Smooth muscle cell (in vitro differentiated cells): ENCODE data around the gene PAF1. TPM values are rescaled to one million over a fixed set of nuclear protein-coding genes. Genes with fewer than 3 reads are reported as not detected.

Source experiments
- DNase-seq: peaks from one replicate; lab custom pipeline; 2025; ENCODE audit not compliant: unreplicated experiment; lab: John Stamatoyannopoulos, UW
- H2AFZ ChIP-seq: fragments of 200-600 bp; sonication (generic); 2 replicates; pipeline ENCODE4 v1.6.0; 2016; ENCODE audit warnings: antibody characterized with exemption, low read depth, mild to moderate bottlenecking
- H3F3A ChIP-seq: fragments of 200-600 bp; sonication (generic); 2 replicates; pipeline ENCODE4 v1.6.0; 2017; ENCODE audit warnings: antibody characterized with exemption, low read depth
- H3K27ac ChIP-seq: fragments of 200-600 bp; sonication (generic); 2 replicates; pipeline ENCODE4 v1.5.1; 2016; ENCODE audit warnings: low read depth, mild to moderate bottlenecking
- H3K27me3 ChIP-seq: fragments of 200-600 bp; sonication (generic); 2 replicates; pipeline ENCODE4 v1.6.1; 2016; ENCODE audit warnings: low read depth, mild to moderate bottlenecking
- H3K36me3 ChIP-seq: fragments of 200-600 bp; sonication (generic); 2 replicates; pipeline ENCODE4 v1.5.1; 2016; ENCODE audit warnings: low read depth
- H3K4me1 ChIP-seq: fragments of 200-600 bp; sonication (generic); 2 replicates; pipeline ENCODE4 v1.5.1; 2016; ENCODE audit warnings: low read depth
- H3K4me2 ChIP-seq: fragments of 200-600 bp; sonication (generic); 2 replicates; pipeline ENCODE4 v1.6.0; 2016; ENCODE audit warnings: mild to moderate bottlenecking
- H3K4me3 ChIP-seq: fragments of 200-600 bp; sonication (generic); 2 replicates; pipeline ENCODE4 v1.5.1; 2016; ENCODE audit warnings: mild to moderate bottlenecking
- H3K79me2 ChIP-seq: fragments of 200-600 bp; sonication (generic); 2 replicates; pipeline ENCODE4 v1.6.0; 2016; ENCODE audit warnings: low read depth, mild to moderate bottlenecking
- H3K9ac ChIP-seq: fragments of 200-600 bp; sonication (generic); 2 replicates; pipeline ENCODE4 v1.6.0; 2016; ENCODE audit warnings: low read depth
- H3K9me3 ChIP-seq: fragments of 200-600 bp; sonication (generic); replicated peaks from 2 replicates; pipeline ENCODE4 v1.5.1; 2016; ENCODE audit warnings: low read depth
- H4K20me1 ChIP-seq: fragments of 200-600 bp; sonication (generic); 2 replicates; pipeline ENCODE4 v1.6.0; 2016; ENCODE audit warnings: low read depth
- CTCF ChIP-seq: fragments of 200-600 bp; sonication (generic); IDR thresholded peaks from 2 replicates; pipeline ENCODE4 v1.5.1; 2017; ENCODE audit warnings: borderline replicate concordance, mild to moderate bottlenecking, antibody characterized with exemption; ENCODE audit not compliant: insufficient read depth, poor library complexity, severe bottlenecking
- WGBS: methylation state at CpG from one replicate; pipeline ENCODE4 v1.1.7; 2016; ENCODE audit warnings: low lambda C conversion rate; 5-methylcytosine and 5-hydroxymethylcytosine counted together
- polyA plus RNA-seq: library from polyadenylated mRNA; unstranded; fragments of >200 nt; fragmentation: Nextera tagmentation; extraction: Ambion mirVana; gene quantifications from 2 replicates; pipeline ENCODE4 v1.2.1, GENCODE V29; 2016
- total RNA-seq: library from RNA; depleted of rRNA; stranded (reverse); fragments of >200 nt; gene quantifications from 2 replicates; pipeline ENCODE4 v1.2.3, GENCODE V29; 2014

PAF1 gene
- total and polyA plus RNA-seq, 2 experiments from 2014 or later: 27.8 to 42.7 TPM

- WGBS: 46% methylated on average over 4 of the region's 4 CpGs
- Histone ChIP-seq H3K27me3 (no peaks in the 10 kb centered on the region), H2AFZ (no peak overlapping the region), H4K20me1 (no peaks in the 10 kb centered on the region), H3K79me2 (no peaks in the 10 kb centered on the region), H3K9ac (peak overlapping the region; percentile 99), H3K4me2 (peak overlapping the region; percentile 98), H3K4me3 (no peak overlapping the region), H3K27ac (peak overlapping the region; percentile 100), H3K9me3 (no peaks in the 10 kb centered on the region), H3F3A (peaks cover 33% of the 10 kb centered on the region), H3K36me3 (no peaks in the 10 kb centered on the region), H3K4me1 (peaks cover 17% of the 10 kb centered on the region)
- no peak for TF ChIP-seq CTCF
- no peak for DNase-seq
These were observed 10.2 kb upstream of the PAF1 start for GRCh38 chr19:39401070-39401548.

- Histone ChIP-seq H3K27ac (no peak overlapping the region), H3K4me2 (no peak overlapping the region), H3K27me3 (no peaks in the 10 kb centered on the region), H4K20me1 (no peaks in the 10 kb centered on the region), H3K4me3 (no peak overlapping the region), H3F3A (peaks cover 33% of the 10 kb centered on the region), H3K9ac (no peak overlapping the region), H3K79me2 (no peaks in the 10 kb centered on the region), H3K36me3 (no peaks in the 10 kb centered on the region), H3K9me3 (no peaks in the 10 kb centered on the region), H2AFZ (no peak overlapping the region), H3K4me1 (peaks cover 17% of the 10 kb centered on the region)
- DNase-seq: no peak
- TF ChIP-seq CTCF: no peak
- WGBS: 97% methylated on average over 4 of the region's 4 CpGs
These were observed 9.2 kb upstream of the PAF1 start for GRCh38 chr19:39400061-39400460.

- TF ChIP-seq CTCF: no peak
- no peak overlapping the region for H3K4me2 ChIP-seq
- no peaks in the 10 kb centered on the region for H3K36me3 ChIP-seq
- H3K4me1 ChIP-seq: peaks cover 17% of the 10 kb centered on the region
- H3K9ac ChIP-seq: no peak overlapping the region
- H2AFZ ChIP-seq: no peak overlapping the region
- H3F3A ChIP-seq: peaks cover 33% of the 10 kb centered on the region
- DNase-seq: no peak
- no peaks in the 10 kb centered on the region for H3K27me3 ChIP-seq
- H3K79me2 ChIP-seq: no peaks in the 10 kb centered on the region
- 100% methylated on average over 4 of the region's 4 CpGs for WGBS
- H4K20me1 ChIP-seq: no peaks in the 10 kb centered on the region
- H3K4me3 ChIP-seq: no peak overlapping the region
- no peaks in the 10 kb centered on the region for H3K9me3 ChIP-seq
- H3K27ac ChIP-seq: no peak overlapping the region
These were observed 8.8 kb upstream of the PAF1 start for GRCh38 chr19:39399668-39400050.

- Histone ChIP-seq H3K27ac (peak overlapping the region; percentile 89), H3K79me2 (peaks cover 8% of the 10 kb centered on the region), H2AFZ (no peak overlapping the region), H3K4me3 (no peak overlapping the region), H3K27me3 (no peaks in the 10 kb centered on the region), H3K4me1 (peaks cover 13% of the 10 kb centered on the region), H3F3A (peaks cover 26% of the 10 kb centered on the region), H3K9me3 (no peaks in the 10 kb centered on the region), H3K36me3 (no peaks in the 10 kb centered on the region), H3K4me2 (peak overlapping the region; percentile 9), H4K20me1 (no peaks in the 10 kb centered on the region), H3K9ac (peak overlapping the region; percentile 63)
- 80% methylated on average over 11 of the region's 11 CpGs for WGBS
- TF ChIP-seq CTCF: no peak
- no peak for DNase-seq
These were observed 7.5 kb upstream of the PAF1 start for GRCh38 chr19:39398297-39398864.
